ENCODE data around the gene FBLN2. TPM values are rescaled to one million over a fixed set of nuclear protein-coding genes. Genes with fewer than 3 reads are reported as not detected.
"Not testable (repeated sequence)": the region's sequence is repeated elsewhere in the genome, so short reads cannot be mapped to it uniquely, and the experiment has no call there.

The FBLN2 gene
- total RNA-seq, 1 donor from 2014 or later, result 413 TPM

DNA sequence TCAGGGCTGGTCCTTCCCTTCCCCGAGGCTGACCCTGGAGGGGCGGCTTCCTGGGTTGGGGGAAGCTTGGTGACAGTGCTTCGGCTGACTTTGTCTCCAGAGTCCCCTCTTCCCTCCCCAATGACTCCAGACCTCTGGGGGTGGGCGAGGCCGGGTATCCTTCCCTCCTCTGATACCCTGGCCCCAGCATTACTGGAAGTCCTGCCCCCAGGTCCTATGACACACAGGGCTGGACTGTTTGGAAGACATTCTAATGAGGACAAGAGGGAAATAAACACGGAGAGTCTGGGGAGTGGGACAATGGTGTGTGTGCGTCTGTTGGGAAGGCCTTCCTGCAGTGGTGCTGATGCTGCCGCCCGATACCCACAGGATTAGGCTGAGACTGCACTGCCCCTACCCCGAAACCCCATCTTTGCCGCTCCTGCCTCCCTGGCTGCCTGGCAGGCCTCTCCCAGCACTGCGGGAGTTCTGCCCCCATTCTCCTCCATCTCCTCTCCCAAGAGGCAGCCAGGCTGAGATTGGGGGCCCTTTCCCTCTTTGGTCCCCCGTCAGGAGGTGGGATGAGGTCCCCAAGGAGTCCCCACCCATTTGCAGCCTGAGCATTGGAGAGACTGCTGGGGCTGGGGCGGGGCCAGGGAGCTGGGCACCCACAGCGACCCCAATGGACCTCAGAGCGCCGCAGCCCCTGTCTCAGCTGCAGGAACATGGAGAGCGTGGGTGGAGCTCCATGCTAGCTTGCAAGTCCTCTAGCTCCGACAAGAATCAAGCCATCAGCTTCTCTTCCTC lies 29.7 kb upstream of the FBLN2 start:
- Mint-ChIP-seq H3K27ac (ENCODE audit: unreplicated experiment) (peak overlapping the region; percentile 88), H3K4me1 (ENCODE audit: low read depth) (peaks cover 45% of the 10 kb centered on the region), H3K9me3 (ENCODE audit: low read depth) (peaks cover 3% of the 10 kb centered on the region), H3K4me3 (ENCODE audit: unreplicated experiment) (no peak overlapping the region), H3K27me3 (ENCODE audit: low read depth) (no peaks in the 10 kb centered on the region), H3K36me3 (ENCODE audit: low read depth) (no peaks in the 10 kb centered on the region)
- no peak for DNase-seq (ENCODE audit: low spot score)
- TF ChIP-seq, protein P1, sequence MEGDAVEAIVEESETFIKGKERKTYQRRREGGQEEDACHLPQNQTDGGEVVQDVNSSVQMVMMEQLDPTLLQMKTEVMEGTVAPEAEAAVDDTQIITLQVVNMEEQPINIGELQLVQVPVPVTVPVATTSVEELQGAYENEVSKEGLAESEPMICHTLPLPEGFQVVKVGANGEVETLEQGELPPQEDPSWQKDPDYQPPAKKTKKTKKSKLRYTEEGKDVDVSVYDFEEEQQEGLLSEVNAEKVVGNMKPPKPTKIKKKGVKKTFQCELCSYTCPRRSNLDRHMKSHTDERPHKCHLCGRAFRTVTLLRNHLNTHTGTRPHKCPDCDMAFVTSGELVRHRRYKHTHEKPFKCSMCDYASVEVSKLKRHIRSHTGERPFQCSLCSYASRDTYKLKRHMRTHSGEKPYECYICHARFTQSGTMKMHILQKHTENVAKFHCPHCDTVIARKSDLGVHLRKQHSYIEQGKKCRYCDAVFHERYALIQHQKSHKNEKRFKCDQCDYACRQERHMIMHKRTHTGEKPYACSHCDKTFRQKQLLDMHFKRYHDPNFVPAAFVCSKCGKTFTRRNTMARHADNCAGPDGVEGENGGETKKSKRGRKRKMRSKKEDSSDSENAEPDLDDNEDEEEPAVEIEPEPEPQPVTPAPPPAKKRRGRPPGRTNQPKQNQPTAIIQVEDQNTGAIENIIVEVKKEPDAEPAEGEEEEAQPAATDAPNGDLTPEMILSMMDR (IDR thresholded peaks at IDR 0.05), result no peak

DNA sequence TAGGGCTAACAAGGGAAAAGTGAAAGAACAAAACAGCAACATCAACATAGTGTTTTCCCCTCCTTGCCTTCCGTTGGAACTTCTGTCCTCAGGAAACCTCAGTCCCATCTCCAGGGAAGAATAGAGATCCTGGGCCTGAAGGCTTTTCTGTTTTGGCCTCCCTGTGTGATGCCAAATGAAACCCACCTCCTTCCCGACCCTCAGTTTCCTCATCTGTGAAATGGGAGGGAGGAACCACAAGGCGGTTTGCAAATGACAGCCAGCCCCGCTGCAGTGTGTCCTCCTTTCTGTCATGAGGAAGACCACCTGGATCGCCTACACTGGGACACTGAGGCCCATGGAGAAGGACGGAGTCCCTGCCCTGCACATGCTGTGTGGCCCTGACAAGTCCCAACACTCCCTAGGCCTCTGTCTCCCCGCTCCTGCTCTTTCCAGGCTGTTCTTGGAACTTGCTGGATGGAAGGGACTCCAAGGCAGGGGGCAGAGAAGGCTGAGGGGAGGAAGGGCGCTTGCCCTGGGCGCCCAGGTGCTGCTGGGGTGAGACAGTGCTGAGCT lies 28.5 kb upstream of the FBLN2 start:
- H3K9me3 Mint-ChIP-seq (ENCODE audit: low read depth), result peaks cover 3% of the 10 kb centered on the region
- peaks cover 43% of the 10 kb centered on the region for H3K4me1 Mint-ChIP-seq (ENCODE audit: low read depth)
- H3K27me3 Mint-ChIP-seq (ENCODE audit: low read depth), result no peaks in the 10 kb centered on the region
- no peaks in the 10 kb centered on the region for H3K36me3 Mint-ChIP-seq (ENCODE audit: low read depth)
- no peak overlapping the region for H3K4me3 Mint-ChIP-seq (ENCODE audit: unreplicated experiment)
- TF ChIP-seq, protein P1 (IDR thresholded peaks at IDR 0.05), result no peak
- no peak overlapping the region for H3K27ac Mint-ChIP-seq (ENCODE audit: unreplicated experiment)
- no peak for DNase-seq (ENCODE audit: low spot score)

DNA sequence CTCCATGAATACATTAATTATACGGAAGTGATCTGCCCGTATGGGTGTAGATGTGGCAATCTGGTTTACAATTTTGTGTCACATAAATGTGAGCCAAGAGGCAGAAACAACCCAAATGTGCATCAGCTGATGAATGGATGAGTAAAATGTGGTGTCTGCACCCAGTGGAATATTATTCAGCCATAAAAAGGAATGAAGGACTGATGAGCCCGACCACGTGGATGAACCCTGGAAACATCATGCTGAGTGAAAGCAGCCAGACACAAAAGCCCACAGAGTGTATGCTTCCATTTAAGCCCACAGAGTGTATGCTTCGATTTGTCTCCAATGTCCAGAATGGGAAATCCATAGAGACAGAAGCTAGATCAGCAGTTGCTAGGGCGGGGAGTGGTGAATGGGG lies 27.6 kb upstream of the FBLN2 start:
- Mint-ChIP-seq H3K36me3 (ENCODE audit: low read depth) (no peaks in the 10 kb centered on the region), H3K4me1 (ENCODE audit: low read depth) (peaks cover 46% of the 10 kb centered on the region), H3K9me3 (ENCODE audit: low read depth) (peaks cover 3% of the 10 kb centered on the region), H3K4me3 (ENCODE audit: unreplicated experiment) (no peak overlapping the region), H3K27ac (ENCODE audit: unreplicated experiment) (no peak overlapping the region), H3K27me3 (ENCODE audit: low read depth) (no peaks in the 10 kb centered on the region)
- TF ChIP-seq, protein P1 (IDR thresholded peaks at IDR 0.05), result no peak
- DNase-seq (ENCODE audit: low spot score), result no peak

DNA sequence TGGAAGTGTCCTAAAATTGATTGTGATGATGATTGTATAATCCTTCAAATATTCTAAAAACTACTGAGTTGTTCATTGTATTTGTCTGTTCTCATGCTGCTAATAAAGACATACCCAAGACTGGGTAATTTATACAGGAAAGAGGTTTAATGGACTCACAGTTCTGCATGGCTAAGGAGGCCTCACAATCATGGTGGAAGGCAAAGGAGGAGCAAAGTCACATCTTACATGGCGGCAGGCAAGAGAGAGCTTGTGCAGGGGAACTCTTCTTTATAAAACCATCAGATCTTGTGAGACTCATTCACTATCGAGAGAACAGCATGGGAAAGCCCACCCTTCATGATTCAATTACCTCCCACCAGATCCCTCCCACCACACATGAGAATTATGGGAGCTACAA lies 27.2 kb upstream of the FBLN2 start:
- H3K4me1 Mint-ChIP-seq (ENCODE audit: low read depth), result peaks cover 46% of the 10 kb centered on the region
- not testable (repeated sequence) for H3K27ac Mint-ChIP-seq (ENCODE audit: unreplicated experiment); H3K36me3 Mint-ChIP-seq (ENCODE audit: low read depth); DNase-seq (ENCODE audit: low spot score); H3K9me3 Mint-ChIP-seq (ENCODE audit: low read depth); H3K4me3 Mint-ChIP-seq (ENCODE audit: unreplicated experiment); H3K27me3 Mint-ChIP-seq (ENCODE audit: low read depth)

DNA sequence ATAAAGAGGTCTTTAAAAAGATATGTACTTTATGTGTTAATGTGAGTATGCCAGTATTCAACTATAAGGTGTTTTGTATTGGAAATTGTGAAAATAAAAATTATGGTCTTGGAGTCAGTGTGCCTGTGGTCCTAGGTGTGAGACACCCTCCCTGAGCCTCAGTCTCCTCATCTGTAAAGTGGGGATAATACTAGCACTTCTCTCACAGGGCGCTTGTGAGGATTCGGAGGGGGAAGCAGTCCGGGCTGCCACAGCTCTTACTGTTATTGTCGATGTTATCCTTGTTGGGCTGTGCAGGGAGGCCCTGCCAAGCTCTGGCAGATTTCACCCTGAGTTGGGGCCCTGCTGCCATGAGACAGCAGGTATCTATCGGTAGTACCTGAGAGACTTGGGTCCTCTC lies 26.7 kb upstream of the FBLN2 start:
- Mint-ChIP-seq H3K27ac (ENCODE audit: unreplicated experiment) (no peak overlapping the region), H3K27me3 (ENCODE audit: low read depth) (no peaks in the 10 kb centered on the region), H3K9me3 (ENCODE audit: low read depth) (peaks cover 3% of the 10 kb centered on the region), H3K4me1 (ENCODE audit: low read depth) (peaks cover 43% of the 10 kb centered on the region), H3K36me3 (ENCODE audit: low read depth) (no peaks in the 10 kb centered on the region), H3K4me3 (ENCODE audit: unreplicated experiment) (no peak overlapping the region)
- TF ChIP-seq, protein P1 (IDR thresholded peaks at IDR 0.05), result no peak
- no peak for DNase-seq (ENCODE audit: low spot score)
